HG03025 (cell line): ENCODE results near the gene CACTIN.

Experiments used
- ATAC-seq: cut with Tn5 transposase; IDR thresholded peaks from one replicate; pipeline ENCODE4 v1.9.1; 2021; ENCODE audit warnings: mild to moderate bottlenecking, moderate library complexity; ENCODE audit not compliant: unreplicated experiment, low FRiP score

Gene CACTIN

DNA sequence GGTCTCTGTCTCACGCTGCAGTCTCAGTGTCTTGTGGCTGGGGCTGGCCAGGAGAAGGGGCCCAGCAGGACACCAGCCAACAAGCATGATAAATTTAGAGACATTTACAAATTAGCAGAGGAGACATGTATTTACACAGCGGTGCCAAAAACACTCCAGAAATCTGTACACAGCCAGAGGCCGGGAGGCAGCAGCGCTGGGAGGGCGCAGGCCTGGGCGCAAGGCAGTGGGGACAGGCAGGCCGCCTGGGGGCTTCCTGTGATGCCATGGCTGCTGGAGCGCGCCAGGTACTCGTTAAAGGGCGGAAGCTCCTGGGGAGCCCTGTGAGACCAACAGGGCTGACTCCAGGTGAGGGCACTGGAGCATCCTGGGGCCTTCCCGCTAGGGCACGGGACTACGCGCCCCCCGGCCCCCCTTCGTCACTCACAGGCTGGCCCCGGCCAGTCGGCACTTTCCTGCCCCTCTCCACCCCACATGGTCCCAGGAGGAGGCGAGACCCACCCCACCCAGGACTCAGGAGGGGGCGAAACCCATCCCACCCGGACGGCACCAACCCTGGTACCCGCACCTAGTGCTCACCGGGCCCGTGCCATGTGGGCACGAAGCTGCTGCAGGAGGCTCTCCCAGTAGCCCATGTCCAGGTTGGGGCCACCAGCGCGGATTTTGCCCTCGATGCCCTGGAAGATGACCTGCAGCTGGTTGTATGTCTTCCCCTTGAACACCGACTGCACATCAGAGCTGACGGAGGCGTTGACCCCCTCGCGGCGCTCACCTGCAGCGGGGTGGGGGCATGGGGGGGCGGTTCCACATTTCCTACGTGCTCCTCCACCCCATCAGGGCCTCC lies 12.6 kb downstream of the CACTIN start:
- no peak for ATAC-seq

- ATAC-seq = no peak
Observed at GRCh38 chr19:3612901-3613741, 13.5 kb downstream of the CACTIN start.

GRCh38 chr19:3612330-3612729 lies 14.3 kb downstream of the CACTIN start:
- ATAC-seq = no peak

GRCh38 chr19:3611841-3612240 lies 14.7 kb downstream of the CACTIN start:
- no peak for ATAC-seq

- ATAC-seq = no peak
Observed at GRCh38 chr19:3610745-3611717, 15.6 kb downstream of the CACTIN start.

DNA sequence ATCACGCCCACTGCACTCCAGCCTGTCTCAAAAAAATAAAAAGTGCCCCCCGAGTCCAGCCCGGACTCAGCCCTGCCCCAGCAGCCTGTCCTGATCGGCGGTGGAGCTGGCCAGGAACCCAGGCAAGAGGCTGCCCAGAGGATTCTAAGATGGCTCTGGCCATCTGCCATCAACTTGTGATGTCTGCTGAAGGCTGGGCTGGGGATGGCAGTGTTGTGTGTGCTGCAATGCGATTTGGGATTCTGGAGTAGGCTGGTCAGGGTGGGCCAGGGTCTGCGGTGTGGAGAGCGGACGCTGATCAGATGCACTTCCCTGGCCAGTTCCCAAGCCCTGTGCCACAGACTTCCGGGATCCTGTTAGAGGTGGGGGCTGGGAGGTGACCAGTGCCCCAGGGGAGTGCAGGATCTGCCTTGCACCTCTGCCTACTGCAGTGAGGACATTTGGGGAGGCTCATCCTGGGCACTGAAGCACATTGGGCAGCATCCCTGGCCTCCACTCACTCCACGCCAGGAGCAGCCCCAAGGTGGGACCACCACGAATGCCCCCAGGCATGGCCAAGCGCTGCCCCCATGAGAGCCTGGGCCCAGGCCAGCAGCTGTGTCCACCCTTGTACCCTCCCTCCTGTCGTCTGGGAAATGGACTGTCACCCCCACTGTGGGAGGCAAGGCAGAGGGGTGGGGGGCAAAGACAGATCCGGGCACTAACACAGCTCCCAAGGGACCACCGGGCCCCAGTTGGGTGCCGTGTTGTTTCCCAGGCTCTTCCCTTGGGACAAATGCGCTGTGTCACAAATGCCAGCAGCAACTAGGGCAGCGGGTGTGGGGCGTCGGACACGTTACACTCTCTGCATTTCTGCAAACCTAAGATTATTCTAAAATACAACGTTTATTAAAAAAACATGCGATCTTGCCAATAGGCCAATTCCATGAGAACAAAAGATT lies 16.5 kb downstream of the CACTIN start:
- ATAC-seq = no peak

- ATAC-seq = no peak
Observed at GRCh38 chr19:3608750-3609322, 17.8 kb downstream of the CACTIN start.

- ATAC-seq = no peak
Observed at GRCh38 chr19:3608079-3608641, 18.4 kb downstream of the CACTIN start.

GRCh38 chr19:3607303-3608078 lies 19.1 kb downstream of the CACTIN start:
- no peak for ATAC-seq

DNA sequence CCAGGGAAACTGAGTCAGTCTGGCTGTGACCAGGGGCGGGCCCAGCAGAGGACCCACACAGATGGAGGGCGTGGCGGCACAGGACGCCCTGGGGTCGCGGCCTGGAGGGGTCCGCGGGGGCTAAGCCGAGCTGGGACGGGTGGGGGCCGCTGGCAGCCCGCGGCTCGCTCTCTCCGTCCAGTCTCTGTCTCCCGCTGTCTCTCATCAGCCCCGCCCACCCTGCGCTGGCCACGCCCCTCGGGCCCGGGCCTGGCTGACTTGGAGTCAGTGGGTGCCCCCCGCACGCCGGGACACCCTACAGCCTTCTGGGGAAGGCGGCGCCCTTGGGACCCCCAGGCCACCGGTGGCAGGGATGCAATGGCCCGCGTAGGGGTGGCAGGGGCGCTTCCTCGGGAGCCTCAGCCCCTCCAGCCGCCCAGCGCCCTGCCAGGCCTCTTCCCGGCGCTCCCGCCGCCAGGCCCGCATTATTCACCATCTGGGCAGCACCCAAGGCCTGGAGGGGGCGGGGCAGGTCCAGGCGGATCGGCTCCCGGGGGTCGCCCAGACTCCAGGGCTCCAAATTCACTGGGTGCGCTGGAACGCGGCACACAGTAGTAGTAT lies 19.8 kb downstream of the CACTIN start, which contains the start of gene TBXA2R:
TSS of gene TBXA2R (minus strand) at position 186 of the 600 bp plus-strand sequence. CDS start 6,241 bp downstream, outside the sequence.
- ATAC-seq = no peak

GRCh38 chr19:3606174-3606689 lies 20.4 kb downstream of the CACTIN start:
- ATAC-seq = no peak

- no peak for ATAC-seq
Observed at GRCh38 chr19:3605770-3606169, 20.8 kb downstream of the CACTIN start.

DNA sequence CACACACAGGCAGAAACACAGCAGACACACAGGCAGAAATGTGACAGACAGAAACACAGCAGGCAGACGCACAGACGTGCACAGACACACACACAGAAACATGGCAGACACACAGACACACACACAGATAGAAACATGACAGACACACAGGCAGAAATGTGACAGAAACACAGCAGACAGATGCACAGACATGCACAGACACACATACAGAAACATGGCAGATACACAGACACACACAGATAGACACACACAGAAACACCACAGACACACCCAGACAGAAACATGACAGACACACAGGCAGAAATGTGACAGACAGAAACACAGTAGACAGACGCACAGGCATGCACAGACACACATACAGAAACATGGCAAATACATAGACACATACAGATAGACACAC lies 21.2 kb downstream of the CACTIN start:
- ATAC-seq = no peak

DNA sequence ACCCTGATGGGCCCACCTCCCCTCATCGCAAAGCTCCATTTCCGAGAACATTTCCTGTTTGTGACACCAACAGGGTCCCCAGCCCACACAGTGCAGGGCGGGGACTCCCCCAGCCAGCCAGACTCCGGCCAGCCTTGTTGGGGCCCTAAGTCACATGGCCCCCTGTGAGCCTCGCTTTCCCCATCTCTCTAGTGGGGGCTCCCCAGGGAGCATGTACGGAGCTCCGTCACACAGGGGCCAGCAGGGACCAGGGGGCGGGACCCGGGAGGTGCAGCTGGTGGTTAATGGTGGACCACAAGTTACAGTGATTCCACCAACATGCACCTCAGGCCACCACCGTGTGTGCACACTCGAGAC lies 21.6 kb downstream of the CACTIN start:
- no peak for ATAC-seq

- ATAC-seq = no peak
Observed at GRCh38 chr19:3604227-3604986, 22.2 kb downstream of the CACTIN start.

DNA sequence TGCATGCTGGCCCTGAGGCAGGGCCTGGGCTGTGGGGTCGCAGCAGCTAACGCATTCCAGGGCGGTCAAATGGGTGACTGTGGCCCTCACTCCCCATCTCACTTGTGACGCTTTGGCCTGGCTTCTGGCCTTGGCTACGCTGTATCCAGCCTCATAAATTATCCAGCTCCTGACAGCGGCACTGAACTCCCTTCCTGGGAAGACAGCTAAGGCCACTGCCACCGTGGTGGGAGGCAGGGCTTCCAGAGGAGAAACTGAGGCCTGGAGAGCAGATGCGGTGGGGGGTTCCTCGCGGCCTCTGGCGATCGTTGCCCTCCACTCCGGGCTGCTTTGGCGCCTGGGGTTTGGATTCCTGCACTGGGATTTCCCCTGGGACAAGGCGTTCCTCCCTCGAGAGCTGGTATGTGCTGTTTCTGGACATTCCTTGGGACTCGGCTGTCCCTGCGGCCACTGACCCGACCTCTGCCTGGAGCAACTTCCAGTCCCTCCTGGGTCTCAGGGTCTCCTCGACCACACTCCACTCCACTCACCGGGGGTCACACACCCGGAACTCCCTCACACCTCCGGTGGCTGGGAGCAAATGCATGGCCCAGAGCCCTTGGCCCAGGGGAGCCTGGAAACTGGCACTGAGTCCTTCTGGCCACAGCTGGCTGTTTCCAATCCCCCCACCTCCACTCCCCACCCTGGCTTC lies 23.3 kb downstream of the CACTIN start:
- no peak for ATAC-seq
